Myocyte (in vitro differentiated cells): ENCODE results near the gene MICU1. TPM values are rescaled to one million over a fixed set of nuclear protein-coding genes. Genes with fewer than 3 reads are reported as not detected.
"Not testable (repeated sequence)": the region's sequence is repeated elsewhere in the genome, so short reads cannot be mapped to it uniquely, and the experiment has no call there.

ENCODE experiments used
- DNase-seq: peaks from one replicate; pipeline ENCODE4 v3.0.0-alpha.2; 2012; ENCODE audit warnings: low read depth
- total RNA-seq: library from RNA; depleted of rRNA; stranded (reverse); fragments of >200 nt; gene quantifications from 2 replicates; pipeline ENCODE4 v1.2.3, GENCODE V29; 2014

The MICU1 gene
- total RNA-seq, 1 donor from 2014 or later = 192 TPM

DNA sequence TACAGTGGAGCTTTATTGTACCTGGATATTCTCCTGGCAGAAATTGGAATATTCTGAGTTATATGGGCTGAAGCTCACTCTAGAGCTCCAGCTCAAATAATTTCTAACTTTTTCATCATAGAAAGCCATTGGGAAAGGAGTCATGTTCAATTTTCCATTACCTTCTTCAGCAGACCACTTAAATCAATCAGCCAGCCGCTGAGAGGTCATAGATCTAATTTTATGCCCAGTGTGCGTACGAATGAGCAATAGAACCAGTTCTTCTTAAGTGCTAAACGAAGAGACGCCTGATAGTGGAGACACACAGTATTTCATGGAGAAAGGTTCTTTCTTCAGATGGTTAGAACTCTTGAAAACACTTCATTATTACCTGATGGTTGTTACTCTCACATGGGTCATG is 236.2 kb downstream of the MICU1 start:
- no peak for DNase-seq

DNA sequence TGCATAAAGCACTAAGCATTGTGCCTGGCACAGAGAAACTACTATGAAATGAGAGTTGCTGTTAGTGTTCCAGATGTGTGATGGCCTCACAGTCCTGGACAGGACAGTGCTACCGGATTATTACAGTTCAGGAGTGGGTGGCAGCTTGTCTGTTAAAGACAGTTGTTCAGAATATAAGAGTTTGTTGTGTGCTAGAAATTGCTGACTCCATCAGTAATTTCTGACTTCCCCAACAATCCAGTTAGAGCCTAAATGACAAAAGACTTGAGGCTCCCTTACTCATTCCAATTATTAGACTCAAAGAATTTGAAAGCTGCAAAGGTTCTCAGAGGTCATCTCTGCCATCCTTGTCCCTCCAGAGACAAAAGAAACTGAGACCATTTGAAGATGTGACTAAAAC is 236.9 kb downstream of the MICU1 start:
- no peak for DNase-seq

DNA sequence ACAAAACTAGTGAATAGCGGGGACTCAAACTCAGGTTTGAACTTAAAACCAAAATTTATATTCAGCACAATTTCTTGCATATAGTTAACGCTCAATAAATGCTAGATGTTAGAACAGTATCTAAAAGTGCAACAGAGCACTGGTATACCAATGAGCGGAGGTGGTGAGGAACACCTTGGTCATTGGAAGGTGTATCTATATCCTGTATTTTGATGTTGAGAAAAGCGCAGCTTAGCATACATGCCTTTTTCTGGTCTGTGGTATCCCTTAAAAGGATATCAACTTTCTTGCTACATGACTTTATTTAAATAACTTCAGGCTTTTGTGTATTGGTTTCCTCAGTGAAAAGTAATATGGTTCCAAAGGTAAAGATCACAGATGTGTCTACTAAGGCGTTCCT is 237.8 kb downstream of the MICU1 start:
- no peak for DNase-seq

DNA sequence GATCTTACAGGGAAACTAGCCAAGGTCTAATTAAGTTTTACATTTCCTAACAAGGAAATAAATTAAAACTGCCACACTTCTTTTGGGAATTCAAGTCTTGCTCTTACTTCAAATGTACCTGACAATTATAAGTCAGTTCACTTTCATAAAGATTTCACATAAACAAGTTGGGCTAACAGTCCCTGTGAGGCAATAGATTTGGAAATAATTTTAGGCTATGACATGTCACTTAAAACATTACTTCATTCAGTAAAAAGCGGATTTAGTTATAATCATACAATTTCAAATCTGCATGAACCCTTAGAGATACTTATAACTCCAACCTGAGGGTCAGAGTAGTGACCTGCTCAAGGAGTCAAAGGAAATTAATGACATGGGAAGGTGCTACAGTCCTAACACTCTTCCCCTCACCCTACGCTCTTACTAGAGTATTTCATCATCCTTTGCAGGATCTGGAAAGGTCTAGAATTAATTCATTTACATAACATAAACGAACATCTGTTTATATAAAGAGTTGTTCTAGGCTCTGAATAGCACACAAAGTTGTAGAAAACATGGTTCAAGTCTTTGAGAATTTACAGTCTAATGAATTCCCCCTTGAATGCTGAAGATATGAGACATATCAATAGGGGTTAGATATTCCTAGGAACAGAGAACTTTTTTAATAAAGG is 238.8 kb downstream of the MICU1 start:
- no peak for DNase-seq

DNA sequence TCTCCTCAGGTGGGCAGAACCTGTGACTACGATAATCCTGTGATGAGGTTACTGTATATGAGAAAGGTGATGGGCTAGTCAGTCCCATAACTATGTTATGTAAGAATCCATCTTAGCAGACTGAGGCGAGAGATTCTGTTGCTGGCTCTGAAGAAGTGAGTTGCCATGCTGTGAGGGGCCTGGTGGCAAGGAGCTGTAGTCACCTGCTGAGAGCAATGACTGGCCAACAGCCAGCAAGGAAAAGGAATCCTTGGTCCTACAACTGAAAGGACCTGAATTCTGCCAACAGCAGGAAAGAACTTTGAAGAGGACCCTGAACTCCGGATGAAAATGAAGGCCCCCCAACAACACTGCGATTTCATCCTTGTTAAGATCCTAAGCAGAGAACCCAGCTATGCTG is 240.2 kb downstream of the MICU1 start:
- DNase-seq = no peak

DNA sequence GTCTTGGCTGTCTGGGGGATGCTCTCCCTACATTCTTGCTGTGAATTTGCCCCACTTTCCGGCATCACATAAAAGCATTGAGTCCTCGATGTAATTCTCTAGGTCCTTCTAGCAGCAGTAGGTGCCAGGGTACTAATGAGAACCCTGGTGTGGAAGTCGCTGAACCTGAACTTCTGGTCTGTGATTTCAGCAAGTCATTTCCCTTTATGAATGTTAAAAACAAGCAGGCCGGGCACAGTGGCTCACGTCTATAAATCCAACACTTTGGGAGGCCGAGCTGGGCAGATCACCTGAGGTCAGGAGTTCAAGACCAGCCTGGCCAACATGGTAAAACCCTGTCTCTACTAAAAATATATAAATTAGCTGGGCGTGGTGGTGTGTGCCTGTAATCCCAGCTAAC is 240.9 kb downstream of the MICU1 start:
- DNase-seq = not testable (repeated sequence)

DNA sequence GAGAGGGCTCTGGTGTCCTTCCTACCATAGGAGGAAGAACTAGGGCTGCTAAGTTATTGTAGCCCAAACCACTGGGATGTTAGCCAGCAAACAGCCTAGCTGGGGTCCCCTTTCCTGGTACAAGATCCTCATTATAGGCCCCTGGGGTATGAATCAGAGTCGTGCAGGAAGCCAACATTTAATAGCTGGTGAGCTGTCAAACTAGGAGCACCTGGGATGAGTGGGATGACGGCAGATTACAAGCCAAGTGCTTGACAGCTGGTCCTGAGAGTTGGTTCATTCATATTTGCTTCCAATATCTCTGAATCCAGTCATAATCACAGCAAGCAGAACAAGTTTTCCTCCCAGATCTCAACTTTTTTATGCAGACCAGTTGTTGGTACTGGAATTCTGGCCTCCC is 246.1 kb downstream of the MICU1 start:
- peak; percentile 68 for DNase-seq

DNA sequence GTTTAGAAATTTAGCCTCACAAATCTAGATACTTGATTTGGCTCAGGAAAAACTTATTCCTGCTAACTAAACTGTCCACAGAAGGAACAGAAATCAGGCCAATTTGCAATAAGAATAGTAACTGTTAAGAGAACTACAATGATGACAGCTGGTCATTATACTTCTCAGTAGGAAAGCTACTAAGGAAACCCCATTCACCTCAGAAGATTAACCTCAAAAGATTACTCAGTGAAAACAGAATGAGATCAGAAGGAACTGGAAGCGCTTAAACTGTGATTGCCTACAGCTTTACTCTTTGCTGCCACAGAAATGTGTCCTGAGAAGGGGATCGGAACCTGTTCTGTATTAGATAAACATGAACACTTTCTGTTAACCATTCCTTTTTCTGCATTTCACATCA is 246.8 kb downstream of the MICU1 start:
- DNase-seq = peak; percentile 59

DNA sequence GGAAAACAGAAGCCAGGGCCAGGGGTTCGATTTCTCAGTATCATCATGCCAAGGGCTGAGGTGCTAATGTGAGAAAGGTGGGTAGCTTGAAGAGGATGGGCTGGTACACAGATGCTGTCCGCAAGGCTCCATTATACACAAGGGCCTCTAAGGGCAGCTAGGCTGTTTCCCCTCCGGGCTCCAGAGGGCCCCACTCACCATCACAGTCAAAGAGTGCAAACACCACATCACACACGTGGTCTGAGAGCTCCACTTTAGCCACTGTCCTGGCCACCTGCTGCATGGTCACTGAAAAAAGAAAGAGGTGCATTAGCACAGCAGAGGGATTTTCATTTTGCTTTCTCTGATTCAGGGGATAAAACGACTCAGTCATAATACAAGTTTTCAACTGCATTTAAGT is 250.3 kb downstream of the MICU1 start:
- DNase-seq = peak; percentile 55

DNA sequence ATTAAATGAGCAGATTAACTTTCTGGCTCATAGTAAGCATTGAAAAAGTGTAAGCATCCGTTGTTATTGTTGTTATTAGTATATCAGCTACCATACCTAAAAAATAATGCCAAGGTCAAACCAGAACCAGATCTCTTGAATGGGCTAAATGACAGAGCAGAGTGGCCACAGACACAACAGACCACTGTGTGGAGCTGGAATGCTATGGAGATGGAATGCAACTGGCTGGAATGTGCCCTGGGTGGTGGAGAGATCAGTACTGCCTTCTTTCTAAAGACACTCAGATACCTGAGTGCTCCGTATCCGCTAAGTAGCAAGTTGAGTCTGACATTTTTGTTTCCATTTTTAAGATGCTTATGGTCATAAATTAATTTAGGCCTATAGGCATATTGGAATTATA is 250.7 kb downstream of the MICU1 start:
- peak; percentile 25 for DNase-seq

DNA sequence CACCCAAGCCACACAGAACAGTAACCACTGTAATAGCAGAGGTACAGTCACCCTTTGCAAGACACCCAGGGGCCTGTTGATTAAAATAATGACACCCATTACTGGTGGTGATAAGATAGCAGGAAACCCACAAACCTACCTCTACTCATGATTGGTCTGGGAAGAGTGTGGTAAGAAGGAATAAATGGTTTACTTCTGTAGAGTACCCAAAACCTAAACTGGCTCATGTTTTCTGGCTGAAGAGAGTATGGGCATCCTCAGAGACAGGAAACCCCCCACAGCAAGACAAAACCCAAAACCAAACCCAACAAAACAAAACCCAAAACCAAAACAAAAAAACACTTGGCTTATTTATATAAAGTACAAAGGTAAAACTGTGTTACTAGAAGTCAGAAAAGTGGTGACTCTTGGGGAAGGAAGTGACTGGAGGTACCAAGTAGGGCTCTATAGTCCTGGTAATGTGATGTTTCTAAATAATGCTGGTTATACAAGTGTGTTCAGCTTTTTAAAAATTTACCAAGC is 255.6 kb downstream of the MICU1 start:
- DNase-seq = no peak

DNA sequence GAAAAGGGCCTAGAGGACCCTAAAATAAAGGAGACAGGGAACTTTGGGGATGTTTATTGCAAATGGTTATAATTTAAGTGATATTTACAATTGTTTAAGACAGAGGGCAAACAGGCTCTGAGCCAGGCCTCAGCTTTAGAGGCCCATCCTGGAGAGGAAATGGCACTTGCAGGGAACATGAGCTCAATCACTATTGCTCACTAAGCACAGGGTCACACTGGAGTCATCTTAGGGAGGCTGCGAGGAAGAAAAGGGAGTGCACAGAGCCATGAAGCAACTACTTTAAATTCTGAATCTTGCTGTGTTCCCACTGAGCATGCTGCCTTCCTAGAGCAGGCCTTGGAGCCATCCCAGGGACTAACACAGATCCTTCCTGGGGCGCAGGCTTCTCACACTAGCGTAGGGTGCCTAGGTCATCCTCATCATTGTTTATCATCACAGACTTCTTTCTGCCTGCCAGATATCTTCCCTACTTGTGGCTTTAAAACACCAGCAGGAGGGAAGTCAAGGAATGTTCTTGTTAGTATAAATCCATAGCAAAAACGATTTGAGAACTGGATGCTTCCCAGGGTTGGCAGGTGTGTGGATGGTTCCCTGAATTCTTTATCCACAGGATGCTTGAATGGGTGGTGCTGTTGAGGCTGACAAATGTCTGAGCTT is 258.4 kb downstream of the MICU1 start:
- DNase-seq = no peak

DNA sequence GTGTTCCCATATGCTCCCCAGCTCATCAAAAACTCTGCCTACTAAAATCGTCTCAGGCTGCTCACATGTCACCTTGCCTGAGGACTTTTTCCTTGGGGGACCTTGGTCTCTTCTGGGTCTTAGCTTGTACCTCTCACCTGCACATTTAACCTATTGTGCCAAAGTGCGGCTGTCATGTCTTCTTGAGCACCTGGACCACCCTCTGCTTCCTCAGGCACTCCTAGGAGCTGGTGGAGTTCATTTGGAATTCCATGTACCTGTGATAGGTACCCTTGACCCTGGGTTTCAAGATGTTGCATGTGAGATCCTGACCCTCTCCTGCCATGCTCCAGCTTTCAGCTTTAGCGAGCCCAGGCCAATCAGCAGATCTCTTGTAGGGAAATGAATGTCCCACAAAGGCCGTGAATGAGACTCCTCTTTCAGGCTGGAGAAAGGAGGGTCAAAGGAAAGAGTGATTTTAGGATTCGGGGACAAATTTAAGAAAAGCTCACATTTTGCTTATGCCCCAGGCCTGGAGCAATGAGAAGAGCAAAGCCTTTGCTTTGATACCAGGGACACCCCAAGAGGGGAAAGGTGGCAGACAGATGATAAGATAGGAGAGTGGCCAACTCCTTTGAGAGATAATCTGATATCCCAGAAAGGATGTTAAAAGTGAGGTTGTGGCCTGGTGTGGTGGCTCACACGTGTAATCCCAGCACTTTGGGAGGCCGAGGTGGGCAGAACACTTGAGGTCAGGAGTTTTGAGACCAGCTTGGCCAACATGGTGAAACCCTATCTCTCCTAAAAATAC is 260.6 kb downstream of the MICU1 start:
- DNase-seq = no peak

DNA sequence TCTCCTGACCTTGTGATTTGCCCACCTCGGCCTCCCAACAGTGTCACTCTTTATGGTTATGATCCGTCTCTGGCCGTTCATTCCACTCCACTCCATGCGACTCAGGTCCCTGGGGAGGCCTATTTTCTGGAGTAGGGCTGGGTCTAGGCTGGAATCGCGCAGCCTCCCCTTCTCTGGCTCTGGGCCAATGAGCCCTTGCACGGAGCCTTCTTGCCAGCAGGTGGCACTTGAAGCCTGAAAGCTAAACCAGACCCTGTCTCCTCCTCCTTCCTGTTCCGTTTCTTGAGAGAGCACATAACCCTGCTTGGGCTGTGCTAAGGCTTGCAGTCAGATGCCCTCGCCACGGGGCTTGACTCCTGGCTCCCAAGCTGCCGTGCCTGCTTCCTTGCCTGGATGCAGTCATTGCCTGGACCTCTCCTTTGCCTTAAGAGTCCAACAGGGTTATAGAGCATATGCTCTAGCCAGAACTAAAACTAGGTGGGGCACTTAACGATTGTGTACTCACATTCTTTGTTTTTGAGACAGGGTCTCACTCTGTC is 261.6 kb downstream of the MICU1 start:
- peak; percentile 95 for DNase-seq

DNA sequence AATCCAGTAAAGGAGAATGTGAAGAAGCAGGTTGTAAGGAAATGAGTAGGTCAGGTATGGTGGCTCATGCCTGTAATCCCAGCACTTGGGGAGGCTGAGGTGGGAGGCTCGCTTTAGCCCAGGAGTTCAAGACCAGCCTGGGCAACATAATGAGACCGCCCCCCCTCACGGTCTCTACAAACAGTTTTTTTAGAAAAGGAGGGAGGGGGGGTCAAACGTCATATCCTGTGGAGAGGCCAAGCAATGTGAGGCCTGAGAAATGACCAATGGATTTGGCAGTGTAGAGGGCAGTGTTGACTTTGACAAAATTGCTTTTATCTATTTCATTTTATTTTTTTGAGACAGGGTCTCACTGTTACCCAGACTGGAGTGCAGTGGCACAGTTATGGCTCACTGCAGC is 268.9 kb downstream of the MICU1 start:
- no peak for DNase-seq

DNA sequence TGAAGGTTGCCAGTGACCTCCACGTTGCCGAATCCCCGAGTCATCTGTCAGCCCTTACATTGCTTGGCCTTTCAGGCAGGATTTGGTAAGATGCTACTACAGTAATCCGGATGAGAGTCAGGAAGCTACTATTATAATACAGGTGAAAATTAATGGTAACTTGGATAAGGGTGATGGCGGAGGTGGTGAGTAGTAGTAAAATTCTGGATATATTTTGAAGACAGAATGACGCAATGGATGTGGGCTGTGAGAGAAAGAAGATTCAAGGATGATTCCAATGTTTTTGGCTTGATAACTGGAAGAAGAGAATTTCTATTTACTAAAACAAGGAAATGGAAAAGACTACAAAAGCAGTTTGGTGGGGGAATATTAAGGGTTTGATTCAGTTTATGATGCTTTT is 269.8 kb downstream of the MICU1 start:
- DNase-seq = no peak

DNA sequence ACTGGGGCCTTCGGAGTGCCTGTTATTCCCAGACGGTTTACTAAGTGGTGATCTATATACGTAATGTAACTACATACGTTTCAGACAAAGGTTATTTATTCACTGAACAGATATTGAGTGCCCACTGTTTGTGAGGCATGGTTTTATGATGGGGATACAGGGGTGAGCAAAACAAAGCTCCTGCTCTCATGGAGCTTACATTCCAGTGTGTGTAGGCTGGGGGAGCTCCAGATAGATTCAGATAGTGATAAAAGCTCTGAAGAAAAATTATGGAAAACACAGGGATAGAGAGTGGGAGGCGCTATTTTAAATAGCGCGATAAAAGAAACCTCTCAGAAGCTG is 270.7 kb downstream of the MICU1 start:
- no peak for DNase-seq

DNA sequence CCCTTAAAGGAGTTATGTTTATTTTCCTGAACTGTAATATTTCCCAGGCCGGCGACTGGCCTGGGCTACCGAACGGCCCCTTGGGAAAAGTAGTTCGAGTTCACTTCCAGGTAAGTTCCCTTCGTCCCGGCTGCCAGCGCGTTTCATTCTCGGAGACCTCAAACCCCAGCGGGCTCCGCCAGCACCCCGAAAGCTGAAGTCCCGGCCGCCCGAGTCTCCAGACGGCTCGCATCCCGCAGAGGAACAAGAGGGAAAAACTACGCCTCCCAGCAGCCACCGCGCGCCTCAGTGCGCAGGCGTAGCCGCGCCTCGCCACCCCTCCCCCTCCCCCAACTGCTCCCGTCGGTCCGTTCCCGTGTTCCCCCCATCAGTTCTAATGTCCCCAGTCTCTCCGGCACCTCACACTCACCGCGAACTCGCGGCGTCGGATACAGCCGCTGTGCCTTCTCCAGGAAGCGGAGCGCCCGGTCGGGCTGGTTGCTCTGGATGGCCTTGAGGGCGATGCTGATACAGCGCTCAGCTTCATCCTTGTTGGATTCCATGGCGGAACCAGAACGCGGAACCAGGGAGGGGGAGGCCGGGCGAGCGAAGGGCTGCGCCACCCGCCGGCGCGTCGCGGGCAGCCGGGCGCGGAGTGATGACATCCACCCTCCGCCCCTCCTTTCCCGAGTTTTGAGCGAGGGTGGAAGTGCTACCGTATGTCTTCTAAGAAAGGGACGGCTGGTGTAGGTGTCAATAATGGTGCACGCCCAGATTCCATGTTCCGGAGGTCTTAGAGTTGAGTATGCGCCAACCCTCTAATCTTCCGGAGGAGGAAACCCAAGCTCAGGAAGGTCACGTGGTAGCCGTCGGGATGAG is 271.3 kb downstream of the MICU1 start, which contains the start of gene DNAJB12:
Gene DNAJB12, minus strand, starts transcription at position 564 of the 858 bp plus-strand sequence. Its CDS starts 22 bp downstream, at position 542.
- DNase-seq = peak; percentile 95

DNA sequence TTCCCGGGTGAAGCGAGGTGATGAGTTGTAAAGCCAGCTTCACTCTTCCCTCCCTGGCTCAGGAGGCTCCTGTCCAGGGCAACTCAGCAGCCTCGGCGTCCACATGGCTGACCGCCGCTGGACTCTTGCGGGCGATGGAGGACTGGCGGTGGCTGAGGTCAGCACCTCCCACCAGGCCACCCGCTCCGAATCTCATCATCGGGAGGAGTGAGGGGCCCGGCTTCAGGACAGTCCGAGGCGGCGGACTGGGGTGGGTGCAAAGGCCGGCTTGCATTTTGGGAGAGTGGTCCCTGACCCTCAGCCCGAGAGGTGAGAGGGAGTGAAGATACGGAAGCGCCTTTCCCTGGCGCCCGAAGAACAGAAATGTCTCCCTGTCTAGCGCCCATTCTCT is 271.9 kb downstream of the MICU1 start:
- peak; percentile 60 for DNase-seq

DNA sequence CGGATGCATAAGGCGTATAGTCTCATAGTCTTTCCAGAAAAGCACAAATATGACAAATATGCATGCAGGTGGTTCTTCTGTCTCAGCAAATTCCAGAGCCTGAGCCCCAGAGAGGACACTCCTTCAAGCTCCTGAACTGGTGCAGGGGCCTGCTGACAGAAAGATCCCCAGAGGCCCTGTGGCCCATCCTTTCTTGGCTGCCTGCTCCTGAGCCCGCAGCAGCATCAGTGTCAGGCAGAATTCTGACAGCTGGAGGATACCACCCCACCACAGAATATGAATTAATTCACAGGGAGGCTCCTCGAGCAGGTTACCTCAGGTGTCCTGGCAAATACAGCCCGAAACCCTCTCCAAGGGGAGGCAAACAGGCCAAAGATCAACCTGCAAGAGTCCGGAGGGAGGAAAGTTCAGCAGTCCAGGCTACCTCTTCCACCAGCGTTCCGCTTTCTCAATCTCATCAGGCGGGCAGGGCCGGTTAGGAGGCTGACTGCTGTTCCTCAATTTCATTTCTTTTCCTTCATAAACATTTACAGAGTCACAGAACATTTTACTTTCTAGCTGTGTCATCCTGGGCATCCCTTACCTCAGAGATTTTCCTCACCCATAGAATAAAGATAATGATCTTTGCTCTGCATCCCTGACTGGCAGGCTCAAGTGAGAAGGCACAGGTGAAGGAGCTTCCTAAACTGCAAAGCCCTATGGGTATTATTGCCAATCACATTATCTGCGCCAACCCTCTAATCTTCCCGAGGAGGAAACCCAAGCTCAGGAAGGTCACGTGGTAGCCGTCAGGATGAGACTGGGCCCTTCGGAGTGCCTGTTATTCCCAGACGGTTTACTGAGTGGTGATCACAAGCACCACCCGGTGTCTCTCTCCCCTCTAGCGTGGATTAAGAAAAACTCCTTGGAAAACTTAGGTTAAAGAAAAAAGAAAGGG is 272.6 kb downstream of the MICU1 start:
- peak; percentile 59 for DNase-seq
